Measurements from ENCODE around the gene RGS9BP. TPM values are rescaled to one million over a fixed set of nuclear protein-coding genes. Genes with fewer than 3 reads are reported as not detected.
A peak's percentile ranks its signal among the peaks of the same experiment; 100 is the strongest.

RGS9BP gene
- total RNA-seq, 2 donors from 2014 or later = 0.20 TPM; not detected in 1

DNA sequence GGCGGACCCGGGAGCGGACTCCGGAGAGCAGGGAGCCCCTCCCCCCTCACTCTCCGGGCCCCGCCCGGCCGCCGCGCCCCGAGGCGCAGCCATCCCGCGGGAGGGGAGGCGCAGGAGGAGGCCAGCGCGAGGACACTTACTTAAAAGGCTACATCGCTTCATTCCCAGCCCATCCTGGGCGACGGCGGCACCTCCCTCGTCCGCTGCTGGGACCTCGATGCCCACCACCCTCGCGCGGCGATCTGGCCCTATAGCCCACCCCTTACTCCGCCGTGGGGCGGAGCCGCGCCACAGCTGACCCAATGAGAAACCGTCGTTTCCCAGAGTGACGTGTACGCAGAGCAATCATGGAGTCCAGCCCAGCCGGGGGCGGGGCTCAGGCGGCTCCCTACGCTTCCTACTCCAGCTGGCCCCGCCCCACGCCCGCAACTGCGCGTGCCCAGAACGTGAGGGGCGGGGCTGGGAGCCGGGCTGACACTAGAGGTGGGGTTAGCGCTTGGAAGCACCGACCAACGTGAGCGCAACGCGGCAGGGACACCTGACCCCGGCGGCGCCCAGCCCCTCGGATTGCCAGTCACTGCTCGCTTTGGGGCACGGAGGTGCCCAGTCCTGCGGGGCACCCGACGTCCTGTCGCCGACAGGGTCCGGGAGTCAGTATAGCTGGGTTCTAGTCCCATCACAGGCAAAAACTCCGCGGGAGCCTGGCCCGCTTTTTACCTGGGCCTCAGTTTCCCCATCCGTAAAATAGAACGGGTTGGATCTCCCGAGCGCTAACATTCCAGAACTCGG is 523 bp upstream of the RGS9BP start, which contains the start of gene ANKRD27:
Gene ANKRD27 (minus strand): TSS at position 250 of the 789 bp plus-strand sequence. CDS start 16,165 bp downstream, outside the sequence.
- DNase-seq (ENCODE audit: low spot score) (peak; percentile 99), ATAC-seq (peak; percentile 98)
- Mint-ChIP-seq H3K4me1 (ENCODE audit: low read depth in 2 of 2) (peaks cover 27 to 30% of the 10 kb centered on the region in 2 donors), H3K9me3 (no peaks in the 10 kb centered on the region), H3K27me3 (peaks cover 5 to 6% of the 10 kb centered on the region in 2 donors), H3K4me3 (peak within 1 kb of the TSS; percentile 96), H3K27ac (peak within 1 kb of the TSS; percentile 70 to 78), H3K36me3 (no peaks in the 10 kb centered on the region)

DNA sequence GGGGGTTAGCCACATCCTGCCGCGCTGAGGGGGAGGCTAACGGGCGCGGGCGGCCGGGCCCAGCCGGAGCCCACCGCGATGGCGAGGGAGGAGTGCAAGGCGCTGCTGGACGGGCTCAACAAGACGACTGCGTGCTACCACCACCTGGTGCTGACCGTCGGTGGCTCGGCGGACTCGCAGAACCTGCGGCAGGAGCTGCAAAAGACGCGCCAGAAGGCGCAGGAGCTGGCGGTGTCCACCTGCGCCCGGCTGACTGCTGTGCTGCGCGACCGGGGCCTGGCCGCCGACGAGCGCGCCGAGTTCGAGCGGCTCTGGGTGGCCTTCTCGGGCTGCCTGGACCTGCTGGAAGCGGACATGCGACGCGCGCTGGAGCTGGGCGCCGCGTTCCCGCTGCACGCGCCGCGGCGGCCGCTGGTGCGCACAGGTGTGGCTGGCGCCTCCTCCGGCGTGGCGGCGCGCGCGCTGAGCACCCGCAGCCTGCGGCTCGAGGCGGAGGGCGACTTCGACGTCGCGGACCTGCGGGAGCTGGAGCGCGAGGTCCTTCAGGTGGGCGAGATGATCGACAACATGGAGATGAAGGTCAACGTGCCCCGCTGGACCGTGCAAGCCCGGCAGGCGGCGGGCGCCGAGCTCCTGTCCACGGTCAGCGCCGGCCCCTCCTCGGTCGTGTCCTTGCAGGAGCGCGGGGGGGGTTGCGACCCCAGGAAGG is 692 bp downstream of the RGS9BP start:
- H3K27ac Mint-ChIP-seq = no peak overlapping the region
- H3K4me3 Mint-ChIP-seq = peak overlapping the region; percentile 82
- no peak for DNase-seq (ENCODE audit: low spot score)
- H3K27me3 Mint-ChIP-seq = peaks cover 5 to 6% of the 10 kb centered on the region in 2 donors
- H3K36me3 Mint-ChIP-seq = no peaks in the 10 kb centered on the region
- H3K4me1 Mint-ChIP-seq (ENCODE audit: low read depth in 2 of 2) = peaks cover 26 to 28% of the 10 kb centered on the region in 2 donors
- no peaks in the 10 kb centered on the region for H3K9me3 Mint-ChIP-seq
- ATAC-seq = no peak

DNA sequence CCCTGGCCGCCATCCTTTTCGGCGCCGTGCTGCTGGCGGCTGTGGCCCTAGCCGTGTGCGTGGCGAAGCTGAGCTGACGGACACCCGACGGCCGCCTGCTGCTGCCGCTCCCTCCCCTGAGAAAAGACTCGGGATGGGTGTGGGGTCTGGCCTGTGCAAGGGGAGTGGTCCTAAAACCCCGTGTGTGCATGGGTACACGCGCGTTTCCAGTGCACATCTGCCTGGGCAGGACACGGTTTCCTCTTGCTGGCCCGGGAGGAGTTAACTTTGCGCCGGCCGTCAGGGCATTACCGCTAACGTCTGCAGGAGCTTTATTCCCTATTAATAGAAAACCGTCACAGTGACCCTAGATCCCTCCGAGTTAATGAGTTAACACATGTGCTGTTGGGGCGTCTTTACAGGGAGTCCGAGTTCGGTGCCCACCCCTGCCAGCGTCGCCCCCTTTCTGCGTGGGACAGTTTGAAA is 1.3 kb downstream of the RGS9BP start:
- H3K27ac Mint-ChIP-seq = no peak overlapping the region
- H3K27me3 Mint-ChIP-seq = peaks cover 5 to 6% of the 10 kb centered on the region in 2 donors

DNA sequence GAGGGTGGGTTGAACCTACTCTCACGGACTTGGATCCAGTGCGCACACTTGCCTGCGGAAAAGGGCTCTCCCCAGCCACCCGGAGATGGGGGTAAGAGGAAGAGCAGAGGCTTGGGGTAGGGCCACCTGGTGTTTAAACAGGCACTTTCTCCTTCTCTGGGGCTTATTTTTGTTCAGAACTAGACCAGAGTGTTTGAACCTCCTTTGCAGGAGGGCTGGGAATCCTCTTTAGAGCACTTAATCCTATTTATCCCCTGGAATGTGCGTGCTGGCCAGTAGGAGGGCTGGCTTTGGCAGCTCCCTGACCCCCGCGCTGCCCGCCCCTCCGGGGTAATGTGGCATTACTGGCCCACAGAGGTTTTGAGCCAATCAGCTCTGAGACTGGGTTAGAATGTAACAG is 2.0 kb downstream of the RGS9BP start:
- Mint-ChIP-seq H3K9me3 (no peaks in the 10 kb centered on the region), H3K27ac (no peak overlapping the region), H3K4me3 (no peak overlapping the region)

More for the DNA sequence above, 1.3 kb downstream of the RGS9BP start:
- DNase-seq (ENCODE audit: low spot score) = no peak
- H3K9me3 Mint-ChIP-seq = no peaks in the 10 kb centered on the region
- ATAC-seq = no peak
- no peaks in the 10 kb centered on the region for H3K36me3 Mint-ChIP-seq
- peaks cover 25% of the 10 kb centered on the region in 2 donors for H3K4me1 Mint-ChIP-seq (ENCODE audit: low read depth in 2 of 2)
- peak overlapping the region; percentile 48 for H3K4me3 Mint-ChIP-seq

DNA sequence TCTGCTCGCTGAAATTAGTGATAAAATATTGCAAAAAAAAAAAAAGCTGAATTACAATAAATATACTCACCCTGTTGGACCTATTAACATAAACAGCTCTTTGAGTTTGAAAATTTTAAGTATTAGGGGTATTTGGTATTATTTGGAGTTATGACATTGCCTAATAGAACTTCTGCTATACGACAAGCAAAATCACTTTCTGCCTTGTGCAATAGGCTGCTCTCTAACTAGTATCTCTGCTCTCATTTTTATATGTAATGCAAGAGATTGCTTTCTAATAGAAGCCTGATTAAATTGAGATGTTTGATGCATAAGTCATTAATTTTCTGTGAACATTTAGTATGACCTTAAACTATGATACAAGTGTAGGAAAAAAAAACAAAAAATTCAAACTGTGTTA is 5.3 kb downstream of the RGS9BP start:
- Mint-ChIP-seq H3K4me1 (ENCODE audit: low read depth in 2 of 2) (peaks cover 0 to 5% of the 10 kb centered on the region in 2 donors), H3K27me3 (peaks cover 6 to 9% of the 10 kb centered on the region in 2 donors), H3K36me3 (no peaks in the 10 kb centered on the region), H3K9me3 (no peaks in the 10 kb centered on the region), H3K27ac (no peak overlapping the region), H3K4me3 (no peak overlapping the region)
- ATAC-seq = no peak
- DNase-seq (ENCODE audit: low spot score) = no peak

More for the DNA sequence above, 2.0 kb downstream of the RGS9BP start:
- peaks cover 6 to 9% of the 10 kb centered on the region in 2 donors for H3K27me3 Mint-ChIP-seq
- DNase-seq (ENCODE audit: low spot score) (no peak), ATAC-seq (no peak)
- peaks cover 18 to 20% of the 10 kb centered on the region in 2 donors for H3K4me1 Mint-ChIP-seq (ENCODE audit: low read depth in 2 of 2)
- no peaks in the 10 kb centered on the region for H3K36me3 Mint-ChIP-seq

DNA sequence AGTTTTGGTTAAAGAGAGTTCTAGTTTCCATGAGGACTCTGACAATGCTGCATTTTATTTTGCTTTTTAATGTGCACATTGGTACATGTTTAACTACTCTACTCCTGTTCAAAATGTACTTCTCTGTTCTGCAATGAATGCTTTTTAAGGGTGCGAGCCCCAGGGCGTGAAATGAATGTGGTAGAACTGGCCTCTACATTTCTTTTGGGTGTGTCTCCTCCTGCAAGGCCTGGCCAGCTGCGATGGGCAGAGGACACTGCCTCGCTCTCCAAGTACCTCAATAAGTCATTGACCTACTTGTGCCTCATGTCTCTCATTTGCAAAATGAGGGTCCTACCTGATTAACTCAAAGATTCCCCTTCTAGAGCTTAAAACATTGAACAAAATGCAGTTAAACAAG is 6.7 kb downstream of the RGS9BP start:
- Mint-ChIP-seq H3K9me3 (no peaks in the 10 kb centered on the region), H3K4me1 (ENCODE audit: low read depth in 2 of 2) (peaks cover 0 to 2% of the 10 kb centered on the region in 2 donors), H3K4me3 (no peak overlapping the region), H3K36me3 (no peaks in the 10 kb centered on the region), H3K27me3 (peaks cover 2 to 6% of the 10 kb centered on the region in 2 donors), H3K27ac (no peak overlapping the region)
- DNase-seq (ENCODE audit: low spot score) = no peak
- ATAC-seq = no peak

DNA sequence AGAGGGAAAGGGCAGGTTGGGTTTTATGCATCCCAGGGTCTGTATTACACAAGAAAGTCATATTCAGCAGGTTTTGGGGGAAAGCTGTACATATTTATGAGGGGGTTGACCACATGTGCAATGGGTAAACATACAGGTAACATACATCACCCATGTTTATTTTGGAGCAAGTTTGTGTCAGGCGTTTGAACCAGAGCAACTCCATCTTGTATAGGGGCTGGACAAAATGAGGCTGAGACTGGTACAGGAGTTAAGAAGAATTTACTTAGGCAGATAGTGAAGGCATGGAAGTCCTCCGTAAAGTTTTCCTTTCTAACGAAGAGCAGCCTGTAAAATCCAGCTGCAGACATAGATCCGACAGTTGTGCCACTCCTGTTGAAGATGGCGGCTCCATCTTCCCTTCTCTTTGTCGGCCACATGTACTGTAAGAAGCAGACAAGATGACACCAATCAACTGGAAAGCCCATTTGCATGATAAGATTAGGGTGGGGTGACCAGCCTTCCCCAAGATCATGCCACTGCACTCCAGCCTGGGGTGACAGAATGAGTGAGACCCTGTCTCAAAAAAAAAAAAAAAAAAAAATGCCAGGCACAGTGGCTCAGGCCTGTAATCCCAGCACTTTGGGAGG is 11.3 kb downstream of the RGS9BP start:
- ATAC-seq = no peak
- Mint-ChIP-seq H3K36me3 (peaks cover 6% of the 10 kb centered on the region), H3K9me3 (no peaks in the 10 kb centered on the region), H3K4me3 (no peak overlapping the region), H3K4me1 (ENCODE audit: low read depth in 2 of 2) (peaks cover 11 to 17% of the 10 kb centered on the region in 2 donors), H3K27me3 (peaks cover 0 to 3% of the 10 kb centered on the region in 2 donors), H3K27ac (no peak overlapping the region)
- no peak for DNase-seq (ENCODE audit: low spot score)

DNA sequence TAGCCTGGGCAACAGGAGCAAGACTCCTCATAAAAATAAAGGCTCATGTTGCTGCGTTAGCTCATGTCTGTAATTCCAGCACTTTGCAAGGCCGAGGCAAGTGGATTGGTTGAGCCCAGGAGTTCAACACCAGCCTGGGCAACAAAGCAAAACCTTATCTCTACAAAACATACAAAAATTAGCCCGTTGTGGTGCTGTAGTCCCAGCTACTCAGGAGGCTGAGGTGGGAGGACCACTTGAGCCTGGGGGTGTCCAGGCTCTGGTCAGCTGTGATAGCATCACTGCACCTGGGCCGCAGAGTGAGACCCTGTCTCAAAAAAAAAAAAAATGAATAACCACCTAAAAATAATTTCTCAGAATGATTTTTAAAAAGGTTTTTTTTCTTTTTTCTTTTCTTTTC is 12.0 kb downstream of the RGS9BP start:
- Mint-ChIP-seq H3K27ac (no peak overlapping the region), H3K36me3 (peaks cover 6% of the 10 kb centered on the region)
- no peak for ATAC-seq

DNA sequence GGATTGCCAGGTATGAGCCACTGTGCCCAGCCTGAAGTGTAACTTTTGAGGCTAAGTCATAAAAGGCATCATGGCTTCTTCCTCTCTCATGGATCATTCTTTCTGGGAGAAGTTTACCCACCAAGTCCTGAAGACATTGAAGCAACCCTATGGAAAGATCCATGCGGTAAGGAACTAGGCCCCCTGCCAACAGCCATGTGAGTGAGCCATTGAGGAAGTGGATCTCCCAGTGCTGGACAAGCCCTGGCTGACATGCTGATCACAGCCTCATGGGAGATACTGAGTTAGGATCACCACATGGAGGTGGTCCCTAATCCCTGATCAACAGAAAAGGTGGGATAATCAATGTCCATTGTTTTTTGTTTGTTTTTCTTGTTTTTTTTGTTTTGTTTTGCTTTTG is 12.7 kb downstream of the RGS9BP start:
- Mint-ChIP-seq H3K27ac (no peak overlapping the region), H3K4me3 (no peak overlapping the region)
- ATAC-seq = no peak

More for the DNA sequence above, 12.0 kb downstream of the RGS9BP start:
- Mint-ChIP-seq H3K27me3 (no peaks in the 10 kb centered on the region), H3K9me3 (no peaks in the 10 kb centered on the region), H3K4me3 (no peak overlapping the region), H3K4me1 (ENCODE audit: low read depth in 2 of 2) (peaks cover 13 to 19% of the 10 kb centered on the region in 2 donors)
- DNase-seq (ENCODE audit: low spot score) = no peak

DNA sequence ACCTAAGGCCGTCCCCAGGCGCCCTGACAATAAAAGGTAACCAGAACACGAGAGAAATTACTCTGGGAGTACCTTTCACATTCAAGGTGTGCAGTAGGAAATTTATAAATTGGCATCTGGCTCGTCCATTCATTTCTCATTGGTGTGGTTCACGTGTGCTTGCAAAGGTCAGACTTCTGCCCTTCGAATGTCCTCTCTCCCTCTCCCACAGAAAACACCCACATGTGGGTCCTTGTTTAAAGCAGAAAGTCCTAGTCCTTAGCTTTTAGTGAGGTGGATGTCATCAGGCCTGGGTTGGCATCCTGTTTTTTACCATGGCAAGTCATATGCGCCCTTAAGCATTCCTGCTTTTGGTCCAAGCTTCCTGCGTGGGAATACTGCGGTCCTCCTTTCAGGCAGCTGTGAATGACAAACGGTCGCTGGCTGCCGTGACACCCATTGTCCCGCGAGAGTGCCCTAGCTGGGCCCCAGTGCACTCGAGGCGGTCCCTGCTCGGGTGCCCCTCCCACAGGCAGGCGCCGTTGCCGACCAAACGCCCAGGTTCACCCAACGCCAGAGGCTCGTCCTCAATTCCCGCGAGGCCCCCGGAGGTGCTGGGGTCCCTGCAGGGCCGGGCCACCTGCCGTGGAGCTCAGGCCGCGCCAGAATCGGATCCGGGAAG is 15.8 kb downstream of the RGS9BP start, which contains the start of gene NUDT19:
Gene NUDT19 (plus strand): TSS at position 531 of the 661 bp plus-strand sequence. CDS start 140 bp downstream, outside the sequence.
- Mint-ChIP-seq H3K27me3 (no peaks in the 10 kb centered on the region), H3K36me3 (peaks cover 20% of the 10 kb centered on the region), H3K4me1 (ENCODE audit: low read depth in 2 of 2) (peaks cover 49 to 51% of the 10 kb centered on the region in 2 donors)

More for the DNA sequence above, 12.7 kb downstream of the RGS9BP start:
- Mint-ChIP-seq H3K36me3 (peaks cover 13% of the 10 kb centered on the region), H3K27me3 (no peaks in the 10 kb centered on the region), H3K4me1 (ENCODE audit: low read depth in 2 of 2) (peaks cover 20 to 25% of the 10 kb centered on the region in 2 donors), H3K9me3 (no peaks in the 10 kb centered on the region)
- no peak for DNase-seq (ENCODE audit: low spot score)

DNA sequence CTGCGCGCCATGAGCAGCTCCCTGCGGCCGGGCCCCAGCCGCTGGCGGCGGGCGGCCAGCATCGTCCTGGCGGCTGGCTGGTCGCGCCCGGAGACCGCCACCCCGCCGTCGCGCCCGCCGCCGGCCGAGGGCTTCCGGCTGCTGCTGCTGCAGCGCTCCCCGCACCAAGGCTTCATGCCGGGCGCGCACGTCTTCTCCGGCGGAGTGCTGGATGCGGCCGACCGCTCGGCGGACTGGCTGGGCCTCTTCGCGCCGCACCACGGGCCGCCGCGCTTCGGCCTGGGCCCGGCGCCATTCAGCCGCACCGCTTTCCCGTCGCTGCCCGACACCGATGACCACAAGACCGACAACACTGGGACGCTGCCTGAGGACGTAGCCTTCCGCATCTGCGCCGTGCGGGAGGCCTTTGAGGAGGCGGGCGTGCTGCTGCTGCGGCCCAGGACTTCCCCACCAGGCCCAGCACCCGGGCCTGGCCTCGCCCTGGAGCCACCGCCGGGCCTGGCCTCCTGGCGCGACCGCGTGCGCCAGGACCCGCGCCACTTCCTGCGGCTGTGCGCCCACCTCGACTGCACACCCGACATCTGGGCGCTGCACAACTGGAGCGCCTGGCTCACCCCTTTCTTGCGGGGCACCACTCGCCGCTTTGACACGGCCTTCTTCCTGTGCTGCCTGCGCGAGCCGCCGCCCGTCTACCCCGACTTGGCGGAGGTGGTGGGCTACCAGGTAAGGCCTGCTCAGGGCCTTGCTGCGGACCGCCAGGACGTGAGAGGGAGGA is 16.5 kb downstream of the RGS9BP start:
- Mint-ChIP-seq H3K27ac (peak overlapping the region; percentile 83 to 96), H3K4me3 (peak overlapping the region; percentile 89), H3K9me3 (no peaks in the 10 kb centered on the region), H3K27me3 (no peaks in the 10 kb centered on the region), H3K36me3 (peaks cover 20% of the 10 kb centered on the region), H3K4me1 (ENCODE audit: low read depth in 2 of 2) (peaks cover 54 to 58% of the 10 kb centered on the region in 2 donors)
- peak; percentile 74 to 83 for ATAC-seq
- DNase-seq (ENCODE audit: low spot score) = peak; percentile 87

More for the DNA sequence above, 15.8 kb downstream of the RGS9BP start, which contains the start of gene NUDT19:
- Mint-ChIP-seq H3K9me3 (no peaks in the 10 kb centered on the region), H3K27ac (peak within 1 kb of the TSS; percentile 83 to 96), H3K4me3 (peak within 1 kb of the TSS; percentile 89)
- ATAC-seq = peak; percentile 72 to 82
- DNase-seq (ENCODE audit: low spot score) = peak; percentile 85

DNA sequence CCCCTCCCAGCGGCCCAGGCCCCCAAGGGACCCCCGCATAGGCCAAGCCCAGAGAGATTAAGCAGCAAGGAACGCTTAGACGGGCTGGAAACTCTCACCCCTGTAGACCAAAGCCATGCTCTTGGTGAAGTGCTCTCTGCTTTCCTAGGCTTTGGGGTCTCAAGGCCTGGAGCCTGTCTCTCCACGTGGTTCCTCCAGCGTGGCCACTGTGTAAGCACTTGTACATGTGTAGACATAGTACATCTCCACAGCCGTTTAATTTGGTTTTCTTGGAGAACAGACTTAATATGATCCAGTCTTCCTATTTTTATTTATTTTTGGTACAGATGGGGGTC is 17.0 kb downstream of the RGS9BP start:
- Mint-ChIP-seq H3K36me3 (peaks cover 23% of the 10 kb centered on the region), H3K27me3 (no peaks in the 10 kb centered on the region), H3K27ac (peak overlapping the region; percentile 83 to 96), H3K9me3 (no peaks in the 10 kb centered on the region), H3K4me1 (ENCODE audit: low read depth in 2 of 2) (peaks cover 60 to 63% of the 10 kb centered on the region in 2 donors), H3K4me3 (peak overlapping the region; percentile 89)
- DNase-seq (ENCODE audit: low spot score) = no peak
- peak; percentile 3 to 11 for ATAC-seq

Data from natural killer cell treated with Interleukin-12 subunit alpha and Interleukin-12 subunit beta and Interleukin-15 and Interleukin-18, amount 100 ng/mL, for 72 hours (primary cell).